ENCODE measurements around the gene SERINC5. TPM values are rescaled to one million over a fixed set of nuclear protein-coding genes. Genes with fewer than 3 reads are reported as not detected.

The SERINC5 gene
- total and polyA plus RNA-seq, 2 of the 4 experiments (the other 2 are of a cell fraction), result 5.0 to 8.1 TPM

DNA sequence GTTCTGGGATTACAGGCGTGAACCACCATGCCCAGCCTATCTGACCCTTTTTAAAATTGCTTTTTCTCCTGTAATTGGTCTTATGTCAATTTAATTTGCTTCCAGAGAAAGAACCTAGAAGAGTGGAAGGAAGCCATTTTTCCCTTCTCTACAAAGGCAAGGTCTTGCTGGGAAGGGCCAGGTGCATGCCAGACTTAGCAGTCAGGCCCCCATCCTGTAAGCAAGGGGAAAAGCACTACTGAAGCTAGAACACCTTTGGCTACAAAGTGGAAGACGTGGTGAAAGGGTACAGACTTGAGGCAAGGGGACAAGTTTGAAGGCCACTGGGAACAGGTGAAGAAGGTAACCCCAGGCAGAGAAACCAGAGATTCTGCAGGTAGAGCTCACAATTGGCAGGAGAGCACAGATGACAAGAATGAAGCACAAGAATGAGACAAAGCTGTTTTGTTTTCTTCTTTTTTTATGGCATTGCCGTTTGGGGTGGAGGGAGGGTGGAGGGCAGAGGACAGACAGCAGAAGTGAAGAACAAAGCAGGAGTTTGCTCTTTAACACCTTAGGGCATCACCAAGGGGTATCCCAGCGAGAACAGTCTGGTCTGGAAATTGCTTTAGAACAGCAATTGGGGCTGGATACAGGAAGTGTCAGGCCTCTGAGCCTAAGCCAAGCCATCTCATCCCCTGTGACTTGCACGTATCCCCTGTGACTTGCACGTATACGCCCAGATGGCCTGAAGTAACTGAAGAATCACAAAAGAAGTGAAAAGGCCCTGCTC is 72.9 kb downstream of the SERINC5 start:
- ChIA-PET CTCF (interaction anchor here (0.5 kb wide), 1 partner anchor 94 kb away, joined by 3 read pairs; no protein-coding TSS in a partner anchor), POLR2A (ENCODE audit: unreplicated experiment) (no interaction called here)
- Histone ChIP-seq H2AK9ac (replicated peaks; ENCODE audit: low read depth, low read length, poor library complexity) (no peak overlapping the region), H2AFZ (replicated peaks; ENCODE audit: low read length, poor library complexity) (no peak overlapping the region), H2BK15ac (ENCODE audit: low read depth, low read length) (no peak overlapping the region), H2BK5ac (ENCODE audit: low read depth, low read length, poor library complexity, severe bottlenecking) (no peak overlapping the region), H3K79me1 (ENCODE audit: low read depth in 1 of 2, low read length in 2 of 2) (no peaks in the 10 kb centered on the region), H3K18ac (ENCODE audit: low read depth, low read length) (no peak overlapping the region), H2BK120ac (ENCODE audit: low read depth, low read length) (no peak overlapping the region), H3K4ac (ENCODE audit: low read depth, low read length) (no peak overlapping the region), H3K27ac (ENCODE audit: insufficient read depth, low read length) (no peak overlapping the region), H4K5ac (ENCODE audit: low read depth, low read length) (no peak overlapping the region), H4K20me1 (ENCODE audit: insufficient read depth, low read length) (no peaks in the 10 kb centered on the region), H4K91ac (ENCODE audit: insufficient read depth, low read depth, low read length) (no peak overlapping the region), H2AK5ac (ENCODE audit: low read depth, low read length) (no peak overlapping the region), H3K4me3 (ENCODE audit: insufficient read depth, low read depth, low read length) (no peak overlapping the region), H3K4me2 (ENCODE audit: low read depth, low read length) (no peak overlapping the region), H3K4me1 (ENCODE audit: control insufficient read depth, insufficient read depth, low read length) (no peaks in the 10 kb centered on the region), H3K36me3 (ENCODE audit: control insufficient read depth, insufficient read depth, low read length) (no peaks in the 10 kb centered on the region), H3K27me3 (ENCODE audit: control insufficient read depth, insufficient read depth, low read length) (no peaks in the 10 kb centered on the region), H3K14ac (replicated peaks; ENCODE audit: low read depth, low read length) (no peak overlapping the region), H3K23ac (ENCODE audit: low read depth, low read length) (no peak overlapping the region), H3K56ac (ENCODE audit: extremely low read depth, insufficient read depth, low read length) (no peak overlapping the region), H3K9ac (ENCODE audit: low read depth, low read length) (no peak overlapping the region), H3K9me1 (ENCODE audit: insufficient read depth, low read length) (no peaks in the 10 kb centered on the region), H3K9me3 (ENCODE audit: control insufficient read depth, insufficient read depth, low read length) (no peaks in the 10 kb centered on the region), H2BK20ac (ENCODE audit: low read depth, low read length) (no peak overlapping the region), H4K8ac (ENCODE audit: low read depth in 2 of 2, low read length in 2 of 2) (no peak overlapping the region)
- TF ChIP-seq RFX5 (IDR thresholded peaks at IDR 0.05; ENCODE audit: low read depth, low read length), result no peak
- TF ChIP-seq RAD21 (IDR thresholded peaks at IDR 0.05; ENCODE audit: low read length), result no peak
- no peak for TF ChIP-seq BHLHE40 (IDR thresholded peaks at IDR 0.05; ENCODE audit: low read depth, low read length)
- no peak for TF ChIP-seq POLR2A (IDR thresholded peaks at IDR 0.05; ENCODE audit: low read depth, low read length)
- no peak for TF ChIP-seq CHD1 (IDR thresholded peaks at IDR 0.05; ENCODE audit: low read depth, low read length)
- TF ChIP-seq, protein P1, sequence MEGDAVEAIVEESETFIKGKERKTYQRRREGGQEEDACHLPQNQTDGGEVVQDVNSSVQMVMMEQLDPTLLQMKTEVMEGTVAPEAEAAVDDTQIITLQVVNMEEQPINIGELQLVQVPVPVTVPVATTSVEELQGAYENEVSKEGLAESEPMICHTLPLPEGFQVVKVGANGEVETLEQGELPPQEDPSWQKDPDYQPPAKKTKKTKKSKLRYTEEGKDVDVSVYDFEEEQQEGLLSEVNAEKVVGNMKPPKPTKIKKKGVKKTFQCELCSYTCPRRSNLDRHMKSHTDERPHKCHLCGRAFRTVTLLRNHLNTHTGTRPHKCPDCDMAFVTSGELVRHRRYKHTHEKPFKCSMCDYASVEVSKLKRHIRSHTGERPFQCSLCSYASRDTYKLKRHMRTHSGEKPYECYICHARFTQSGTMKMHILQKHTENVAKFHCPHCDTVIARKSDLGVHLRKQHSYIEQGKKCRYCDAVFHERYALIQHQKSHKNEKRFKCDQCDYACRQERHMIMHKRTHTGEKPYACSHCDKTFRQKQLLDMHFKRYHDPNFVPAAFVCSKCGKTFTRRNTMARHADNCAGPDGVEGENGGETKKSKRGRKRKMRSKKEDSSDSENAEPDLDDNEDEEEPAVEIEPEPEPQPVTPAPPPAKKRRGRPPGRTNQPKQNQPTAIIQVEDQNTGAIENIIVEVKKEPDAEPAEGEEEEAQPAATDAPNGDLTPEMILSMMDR (conservative IDR thresholded peaks at IDR 0.05; ENCODE audit: low read depth, low read length), result no peak
- TF ChIP-seq FOS (IDR thresholded peaks at IDR 0.05; ENCODE audit: low read depth, low read length), result no peak
- TF ChIP-seq MAZ (IDR thresholded peaks at IDR 0.05; ENCODE audit: borderline replicate concordance, low read depth, low read length), result no peak
- TF ChIP-seq CEBPB (IDR thresholded peaks at IDR 0.05; ENCODE audit: low read depth, low read length), result no peak
- TF ChIP-seq RCOR1 (IDR thresholded peaks at IDR 0.05; ENCODE audit: insufficient replicate concordance, low read length), result no peak
- no peak for TF ChIP-seq MXI1 (IDR thresholded peaks at IDR 0.05; ENCODE audit: borderline replicate concordance, low read depth, low read length)
- TF ChIP-seq SMC3 (IDR thresholded peaks at IDR 0.05; ENCODE audit: low read depth, low read length), result no peak
- ATAC-seq (ENCODE audit: low read depth) (no peak), DNase-seq (no peak)
- dilution Hi-C loops (cut with HindIII; ENCODE audit: low sequenced_read_pairs, unreplicated experiment), result no loop called here
- 100% methylated on average over 1 of the region's 7 CpGs; no CpG with 5 or more reads in 1 of the 2 experiments for WGBS, 2 experiments (ENCODE audit: extremely low coverage in 2 of 2, insufficient read length in 1 of 2)
- intact Hi-C loops (cut with micrococcal nuclease), result no loop called here
- no TSS peak for BruUV-seq (replicated peaks)
- in situ Hi-C loops (cut with MboI; ENCODE audit: low sequenced_read_pairs), result no loop called here
